ENCODE measurements around the gene OR2T33. TPM values are rescaled to one million over a fixed set of nuclear protein-coding genes. Genes with fewer than 3 reads are reported as not detected.
"Not testable (repeated sequence)": the region's sequence is repeated elsewhere in the genome, so short reads cannot be mapped to it uniquely, and the experiment has no call there.

OR2T33 gene
- total and polyA plus RNA-seq, 2 experiments from 2014 or later = 0.28 to 0.32 TPM

GRCh38 chr1:248316796-248317195 lies 39.0 kb upstream of the OR2T33 start:
- Histone ChIP-seq H3K4me2 (no peak overlapping the region), H3K9me2 (ENCODE audit: insufficient read depth) (no peaks in the 10 kb centered on the region), H3K79me2 (replicated peaks; ENCODE audit: insufficient read depth) (no peaks in the 10 kb centered on the region), H2AFZ (no peak overlapping the region), H3K27me3 (ENCODE audit: insufficient read depth) (no peaks in the 10 kb centered on the region), H4K20me1 (replicated peaks; ENCODE audit: insufficient read depth) (no peaks in the 10 kb centered on the region), H3K27ac (ENCODE audit: low read depth) (no peak overlapping the region), H3K4me1 (ENCODE audit: insufficient read depth) (no peaks in the 10 kb centered on the region), H3F3A (replicated peaks; ENCODE audit: low read depth) (no peaks in the 10 kb centered on the region), H3K36me3 (ENCODE audit: insufficient read depth) (no peaks in the 10 kb centered on the region; the same call in 1 of the 2 replicates), H3K4me3 (no peak overlapping the region)
- DNase-seq (ENCODE audit: low spot score) = no peak
- TF ChIP-seq EZH2phosphoT487 (IDR thresholded peaks at IDR 0.05; ENCODE audit: unreplicated experiment) = no peak
- TF ChIP-seq ZNF331 (CRISPR knock-in tag; IDR thresholded peaks at IDR 0.05; ENCODE audit: low read depth) = no peak
- no peak for TF ChIP-seq JUNB (IDR thresholded peaks at IDR 0.05; ENCODE audit: unreplicated experiment)
- Mint-ChIP-seq H3K27me3 (ENCODE audit: insufficient read depth, low read depth, poor library complexity) (peaks cover 4% of the 10 kb centered on the region), H3K4me3 (no peak overlapping the region), H3K9me3 (peaks cover 100% of the 10 kb centered on the region), H3K27ac (no peak overlapping the region), H3K36me3 (ENCODE audit: low read depth) (peaks cover 54% of the 10 kb centered on the region), H3K4me1 (no peaks in the 10 kb centered on the region)
- ATAC-seq = no peak

- not testable (repeated sequence) for H3F3A ChIP-seq (replicated peaks; ENCODE audit: low read depth); H3K4me1 ChIP-seq (ENCODE audit: insufficient read depth); H3K9me2 ChIP-seq (ENCODE audit: insufficient read depth); H3K27ac Mint-ChIP-seq; H3K4me3 ChIP-seq; H3K4me3 Mint-ChIP-seq; H2AFZ ChIP-seq; ATAC-seq; H3K4me2 ChIP-seq; DNase-seq (ENCODE audit: low spot score); H4K20me1 ChIP-seq (replicated peaks; ENCODE audit: insufficient read depth); H3K79me2 ChIP-seq (replicated peaks; ENCODE audit: insufficient read depth); H3K27me3 Mint-ChIP-seq (ENCODE audit: insufficient read depth, low read depth, poor library complexity); H3K27ac ChIP-seq (ENCODE audit: low read depth); H3K4me1 Mint-ChIP-seq; H3K27me3 ChIP-seq (ENCODE audit: insufficient read depth)
- Mint-ChIP-seq H3K36me3 (ENCODE audit: low read depth) (peaks cover 21% of the 10 kb centered on the region), H3K9me3 (peaks cover 84% of the 10 kb centered on the region)
- H3K36me3 ChIP-seq (ENCODE audit: insufficient read depth) = peaks cover 11% of the 10 kb centered on the region; the same call in 1 of the 2 replicates
These were observed 29.0 kb upstream of the OR2T33 start for GRCh38 chr1:248306740-248307139.

- DNase-seq (ENCODE audit: low spot score) (no peak), ATAC-seq (no peak)
- Histone ChIP-seq H3K4me3 (no peak overlapping the region), H4K20me1 (replicated peaks; ENCODE audit: insufficient read depth) (no peaks in the 10 kb centered on the region), H3K27me3 (ENCODE audit: insufficient read depth) (no peaks in the 10 kb centered on the region), H3F3A (replicated peaks; ENCODE audit: low read depth) (no peaks in the 10 kb centered on the region), H3K9me2 (ENCODE audit: insufficient read depth) (no peaks in the 10 kb centered on the region), H3K79me2 (replicated peaks; ENCODE audit: insufficient read depth) (no peaks in the 10 kb centered on the region), H3K4me2 (no peak overlapping the region), H3K4me1 (ENCODE audit: insufficient read depth) (no peaks in the 10 kb centered on the region), H2AFZ (no peak overlapping the region), H3K36me3 (ENCODE audit: insufficient read depth) (peaks cover 11% of the 10 kb centered on the region; the same call in 1 of the 2 replicates), H3K27ac (ENCODE audit: low read depth) (no peak overlapping the region)
- H3K36me3 Mint-ChIP-seq (ENCODE audit: low read depth) = peaks cover 21% of the 10 kb centered on the region
- H3K4me1 Mint-ChIP-seq = no peaks in the 10 kb centered on the region
- H3K27me3 Mint-ChIP-seq (ENCODE audit: insufficient read depth, low read depth, poor library complexity) = peaks cover 2% of the 10 kb centered on the region
- no peak overlapping the region for H3K27ac Mint-ChIP-seq
- H3K4me3 Mint-ChIP-seq = no peak overlapping the region
- peaks cover 80% of the 10 kb centered on the region for H3K9me3 Mint-ChIP-seq
- TF ChIP-seq ZNF114 (CRISPR knock-in tag; IDR thresholded peaks at IDR 0.05) = no peak
- TF ChIP-seq JUNB (IDR thresholded peaks at IDR 0.05; ENCODE audit: unreplicated experiment) = no peak
- TF ChIP-seq STAT1 (IDR thresholded peaks at IDR 0.05; ENCODE audit: unreplicated experiment) = no peak
- no peak for TF ChIP-seq ETS1 (IDR thresholded peaks at IDR 0.05)
- TF ChIP-seq EZH2phosphoT487 (IDR thresholded peaks at IDR 0.05; ENCODE audit: unreplicated experiment) = no peak
- no peak for TF ChIP-seq REST (IDR thresholded peaks at IDR 0.05; ENCODE audit: unreplicated experiment)
- no peak for TF ChIP-seq CREB1 (CRISPR knock-in tag; IDR thresholded peaks at IDR 0.05; ENCODE audit: low read depth)
- TF ChIP-seq POLR2AphosphoS5 (IDR thresholded peaks at IDR 0.05; ENCODE audit: low read depth) = no peak
- no peak for TF ChIP-seq ZNF331 (CRISPR knock-in tag; IDR thresholded peaks at IDR 0.05; ENCODE audit: low read depth)
These were observed 28.3 kb upstream of the OR2T33 start for GRCh38 chr1:248306103-248306502.
